ENCODE data around the gene PHTF1. TPM values are rescaled to one million over a fixed set of nuclear protein-coding genes. Genes with fewer than 3 reads are reported as not detected.
"Not testable (repeated sequence)": the region's sequence is repeated elsewhere in the genome, so short reads cannot be mapped to it uniquely, and the experiment has no call there.

Gene PHTF1
- total RNA-seq, 3 donors from 2014 or later, result 9.1 to 10.9 (median 9.9) TPM

- DNase-seq (no peak), ATAC-seq (no peak)
- Mint-ChIP-seq H3K9me3 (no peaks in the 10 kb centered on the region), H3K4me1 (ENCODE audit: low read depth) (peaks cover 16% of the 10 kb centered on the region), H3K27me3 (ENCODE audit: low read depth) (no peaks in the 10 kb centered on the region), H3K36me3 (ENCODE audit: insufficient read depth) (peaks cover 4% of the 10 kb centered on the region), H3K4me3 (peak overlapping the region; percentile 88)
Measured at GRCh38 chr1:113760102-113761080, 1.1 kb upstream of the PHTF1 start.

GRCh38 chr1:113758631-113759332, 504 bp downstream of the PHTF1 start:
- H3K4me1 Mint-ChIP-seq (ENCODE audit: low read depth), result peaks cover 16% of the 10 kb centered on the region
- peaks cover 1% of the 10 kb centered on the region for H3K36me3 Mint-ChIP-seq (ENCODE audit: insufficient read depth)
- peak; percentile 37 for DNase-seq
- H3K9me3 Mint-ChIP-seq, result no peaks in the 10 kb centered on the region
- no peaks in the 10 kb centered on the region for H3K27me3 Mint-ChIP-seq (ENCODE audit: low read depth)
- H3K4me3 Mint-ChIP-seq, result peak overlapping the region; percentile 88
- ATAC-seq, result peak; percentile 71

GRCh38 chr1:113756461-113756860, 2.8 kb downstream of the PHTF1 start:
- no peak overlapping the region for H3K4me3 Mint-ChIP-seq

GRCh38 chr1:113753333-113753732, 6.0 kb downstream of the PHTF1 start:
- H3K9me3 Mint-ChIP-seq; H3K4me3 Mint-ChIP-seq; H3K36me3 Mint-ChIP-seq (ENCODE audit: insufficient read depth); H3K27me3 Mint-ChIP-seq (ENCODE audit: low read depth); H3K4me1 Mint-ChIP-seq (ENCODE audit: low read depth); ATAC-seq; DNase-seq: not testable (repeated sequence)

More at GRCh38 chr1:113756461-113756860, 2.8 kb downstream of the PHTF1 start:
- H3K9me3 Mint-ChIP-seq, result no peaks in the 10 kb centered on the region
- H3K36me3 Mint-ChIP-seq (ENCODE audit: insufficient read depth), result peaks cover 1% of the 10 kb centered on the region
- no peak for ATAC-seq
- peaks cover 16% of the 10 kb centered on the region for H3K4me1 Mint-ChIP-seq (ENCODE audit: low read depth)
- no peaks in the 10 kb centered on the region for H3K27me3 Mint-ChIP-seq (ENCODE audit: low read depth)
- DNase-seq, result no peak

GRCh38 chr1:113751516-113751915, 7.8 kb downstream of the PHTF1 start:
- H3K36me3 Mint-ChIP-seq (ENCODE audit: insufficient read depth), result peaks cover 3% of the 10 kb centered on the region
- H3K4me1 Mint-ChIP-seq (ENCODE audit: low read depth), result peaks cover 2% of the 10 kb centered on the region
- H3K4me3 Mint-ChIP-seq, result no peak overlapping the region
- DNase-seq (no peak), ATAC-seq (no peak)
- no peaks in the 10 kb centered on the region for H3K27me3 Mint-ChIP-seq (ENCODE audit: low read depth)
- no peaks in the 10 kb centered on the region for H3K9me3 Mint-ChIP-seq

- no peaks in the 10 kb centered on the region for H3K4me1 Mint-ChIP-seq (ENCODE audit: low read depth)
- H3K27me3 Mint-ChIP-seq (ENCODE audit: low read depth), result no peaks in the 10 kb centered on the region
- no peaks in the 10 kb centered on the region for H3K9me3 Mint-ChIP-seq
- no peak for DNase-seq
- peaks cover 3% of the 10 kb centered on the region for H3K36me3 Mint-ChIP-seq (ENCODE audit: insufficient read depth)
- no peak overlapping the region for H3K4me3 Mint-ChIP-seq
- no peak for ATAC-seq
Measured at GRCh38 chr1:113751114-113751513, 8.2 kb downstream of the PHTF1 start.

GRCh38 chr1:113749402-113749801, 9.9 kb downstream of the PHTF1 start:
- no peak for ATAC-seq
- H3K4me3 Mint-ChIP-seq, result no peak overlapping the region

GRCh38 chr1:113747376-113747775, 11.9 kb downstream of the PHTF1 start:
- no peak for DNase-seq
- Mint-ChIP-seq H3K36me3 (ENCODE audit: insufficient read depth) (peaks cover 2% of the 10 kb centered on the region), H3K4me1 (ENCODE audit: low read depth) (peaks cover 4% of the 10 kb centered on the region), H3K27me3 (ENCODE audit: low read depth) (no peaks in the 10 kb centered on the region), H3K9me3 (no peaks in the 10 kb centered on the region), H3K4me3 (no peak overlapping the region)
- ATAC-seq, result no peak

More at GRCh38 chr1:113749402-113749801, 9.9 kb downstream of the PHTF1 start:
- Mint-ChIP-seq H3K4me1 (ENCODE audit: low read depth) (no peaks in the 10 kb centered on the region), H3K36me3 (ENCODE audit: insufficient read depth) (peaks cover 2% of the 10 kb centered on the region), H3K27me3 (ENCODE audit: low read depth) (no peaks in the 10 kb centered on the region), H3K9me3 (no peaks in the 10 kb centered on the region)
- no peak for DNase-seq

GRCh38 chr1:113745425-113745824, 13.9 kb downstream of the PHTF1 start:
- no peak for ATAC-seq
- H3K36me3 Mint-ChIP-seq (ENCODE audit: insufficient read depth), result peaks cover 2% of the 10 kb centered on the region
- H3K4me1 Mint-ChIP-seq (ENCODE audit: low read depth), result peaks cover 4% of the 10 kb centered on the region

GRCh38 chr1:113744114-113744513, 15.2 kb downstream of the PHTF1 start:
- H3K27me3 Mint-ChIP-seq (ENCODE audit: low read depth), result no peaks in the 10 kb centered on the region
- H3K4me1 Mint-ChIP-seq (ENCODE audit: low read depth), result peaks cover 4% of the 10 kb centered on the region
- H3K4me3 Mint-ChIP-seq, result no peak overlapping the region
- no peak for DNase-seq
- no peak for ATAC-seq
- no peaks in the 10 kb centered on the region for H3K36me3 Mint-ChIP-seq (ENCODE audit: insufficient read depth)
- no peaks in the 10 kb centered on the region for H3K9me3 Mint-ChIP-seq

More at GRCh38 chr1:113745425-113745824, 13.9 kb downstream of the PHTF1 start:
- no peak for DNase-seq
- Mint-ChIP-seq H3K27me3 (ENCODE audit: low read depth) (no peaks in the 10 kb centered on the region), H3K4me3 (no peak overlapping the region), H3K9me3 (no peaks in the 10 kb centered on the region)

- no peaks in the 10 kb centered on the region for H3K27me3 Mint-ChIP-seq (ENCODE audit: low read depth)
- no peaks in the 10 kb centered on the region for H3K36me3 Mint-ChIP-seq (ENCODE audit: insufficient read depth)
- DNase-seq, result no peak
- H3K4me3 Mint-ChIP-seq, result no peak overlapping the region
- H3K4me1 Mint-ChIP-seq (ENCODE audit: low read depth), result peaks cover 4% of the 10 kb centered on the region
- peak; percentile 79 to 82 for ATAC-seq
- no peaks in the 10 kb centered on the region for H3K9me3 Mint-ChIP-seq
Measured at GRCh38 chr1:113742515-113742914, 16.8 kb downstream of the PHTF1 start.

- H3K27me3 Mint-ChIP-seq (ENCODE audit: low read depth), result no peaks in the 10 kb centered on the region
- H3K4me1 Mint-ChIP-seq (ENCODE audit: low read depth), result peaks cover 2% of the 10 kb centered on the region
- H3K4me3 Mint-ChIP-seq, result no peak overlapping the region
- peaks cover 9% of the 10 kb centered on the region for H3K36me3 Mint-ChIP-seq (ENCODE audit: insufficient read depth)
- ATAC-seq, result no peak
- H3K9me3 Mint-ChIP-seq, result no peaks in the 10 kb centered on the region
- DNase-seq, result no peak
Measured at GRCh38 chr1:113734357-113735055, 24.8 kb downstream of the PHTF1 start.

GRCh38 chr1:113732802-113733201, 26.5 kb downstream of the PHTF1 start:
- Mint-ChIP-seq H3K36me3 (ENCODE audit: insufficient read depth) (peaks cover 12% of the 10 kb centered on the region), H3K9me3 (no peaks in the 10 kb centered on the region), H3K4me1 (ENCODE audit: low read depth) (peaks cover 2% of the 10 kb centered on the region), H3K27me3 (ENCODE audit: low read depth) (no peaks in the 10 kb centered on the region), H3K4me3 (no peak overlapping the region)
- ATAC-seq (no peak), DNase-seq (no peak)

- DNase-seq, result no peak
- H3K4me1 Mint-ChIP-seq (ENCODE audit: low read depth), result no peaks in the 10 kb centered on the region
- no peak for ATAC-seq
- H3K27me3 Mint-ChIP-seq (ENCODE audit: low read depth), result no peaks in the 10 kb centered on the region
- peaks cover 50% of the 10 kb centered on the region for H3K36me3 Mint-ChIP-seq (ENCODE audit: insufficient read depth)
- H3K4me3 Mint-ChIP-seq, result no peak overlapping the region
- H3K9me3 Mint-ChIP-seq, result peaks cover 11% of the 10 kb centered on the region
Measured at GRCh38 chr1:113721010-113721409, 38.3 kb downstream of the PHTF1 start.

Data from activated T-cell treated with anti-CD3 and anti-CD28 coated beads, Interleukin-2, amount 50 U/mL, for 4 hours (primary cell).